Right lobe of liver (tissue), 4 donors: ENCODE measurements around the gene REM2.

Experiments used
- POLR2A ChIP-seq: fragments of 450-650 bp; IDR thresholded peaks from one replicate; pipeline ENCODE4 v1.6.1; 2017; ENCODE audit warnings: antibody characterized with exemption, mild to moderate bottlenecking
- TF ChIP-seq, protein P1 (sequence below), 4 donors: fragments of 200-600 bp in 3 of 4; fragments of 450-650 bp in 1 of 4; IDR thresholded peaks; one replicate each; pipeline versions ENCODE4 v1.5.1 to v1.8.0; 2016 to 2022; ENCODE audit warnings: antibody characterized with exemption in 4 of 4, mild to moderate bottlenecking in 2 of 4
- donor health status: DM: no; HTN: no; CAD: no.
- donor health status: DM: no; HTN: no; CAD: no.
- donor health status: DM: no; HTN: yes; CAD: no.

GRCh38 chr14:22905627-22906026 is 22.6 kb downstream of the REM2 start:
- TF ChIP-seq, protein P1, sequence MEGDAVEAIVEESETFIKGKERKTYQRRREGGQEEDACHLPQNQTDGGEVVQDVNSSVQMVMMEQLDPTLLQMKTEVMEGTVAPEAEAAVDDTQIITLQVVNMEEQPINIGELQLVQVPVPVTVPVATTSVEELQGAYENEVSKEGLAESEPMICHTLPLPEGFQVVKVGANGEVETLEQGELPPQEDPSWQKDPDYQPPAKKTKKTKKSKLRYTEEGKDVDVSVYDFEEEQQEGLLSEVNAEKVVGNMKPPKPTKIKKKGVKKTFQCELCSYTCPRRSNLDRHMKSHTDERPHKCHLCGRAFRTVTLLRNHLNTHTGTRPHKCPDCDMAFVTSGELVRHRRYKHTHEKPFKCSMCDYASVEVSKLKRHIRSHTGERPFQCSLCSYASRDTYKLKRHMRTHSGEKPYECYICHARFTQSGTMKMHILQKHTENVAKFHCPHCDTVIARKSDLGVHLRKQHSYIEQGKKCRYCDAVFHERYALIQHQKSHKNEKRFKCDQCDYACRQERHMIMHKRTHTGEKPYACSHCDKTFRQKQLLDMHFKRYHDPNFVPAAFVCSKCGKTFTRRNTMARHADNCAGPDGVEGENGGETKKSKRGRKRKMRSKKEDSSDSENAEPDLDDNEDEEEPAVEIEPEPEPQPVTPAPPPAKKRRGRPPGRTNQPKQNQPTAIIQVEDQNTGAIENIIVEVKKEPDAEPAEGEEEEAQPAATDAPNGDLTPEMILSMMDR (IDR thresholded peaks at IDR 0.05), result no peak
- TF ChIP-seq POLR2A, result no peak
